ENCODE results near the gene NFIX.
A peak's percentile ranks its signal among the peaks of the same experiment; 100 is the strongest.

NFIX gene

DNA sequence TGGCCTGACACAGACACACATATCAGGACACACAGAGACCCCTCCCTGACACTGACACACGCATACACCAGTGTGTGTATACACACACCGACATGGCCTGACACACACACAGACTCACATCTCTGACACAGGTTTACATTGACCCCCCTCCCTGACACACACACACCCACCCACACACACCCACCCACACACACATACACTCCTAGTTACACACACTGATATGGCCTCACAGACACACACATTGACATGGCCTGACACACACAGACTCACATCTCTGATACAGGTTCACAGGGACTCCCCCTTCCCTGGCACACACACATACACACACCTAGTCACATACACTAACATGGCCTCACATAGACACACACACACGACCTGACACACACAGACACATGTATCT lies 4.4 kb upstream of the NFIX start:
- no peak for DNase-seq

DNA sequence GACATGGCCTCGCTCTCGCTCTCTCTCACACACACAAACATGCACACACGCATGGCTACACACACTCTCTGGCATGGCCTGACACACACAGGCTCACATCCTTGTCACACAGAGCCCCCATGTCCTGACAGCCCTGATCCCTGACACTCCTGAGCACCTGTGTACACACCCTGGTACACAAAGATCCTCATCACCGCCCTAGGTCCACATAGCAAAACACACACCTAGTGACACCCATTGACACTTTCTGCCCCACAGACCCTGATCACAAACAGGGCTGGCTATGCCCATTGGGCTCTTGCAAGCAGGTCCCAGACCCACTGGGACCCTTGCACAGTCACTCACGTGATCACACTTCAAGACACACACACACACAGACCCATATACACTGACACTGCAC lies 4.0 kb upstream of the NFIX start:
- DNase-seq, result no peak

DNA sequence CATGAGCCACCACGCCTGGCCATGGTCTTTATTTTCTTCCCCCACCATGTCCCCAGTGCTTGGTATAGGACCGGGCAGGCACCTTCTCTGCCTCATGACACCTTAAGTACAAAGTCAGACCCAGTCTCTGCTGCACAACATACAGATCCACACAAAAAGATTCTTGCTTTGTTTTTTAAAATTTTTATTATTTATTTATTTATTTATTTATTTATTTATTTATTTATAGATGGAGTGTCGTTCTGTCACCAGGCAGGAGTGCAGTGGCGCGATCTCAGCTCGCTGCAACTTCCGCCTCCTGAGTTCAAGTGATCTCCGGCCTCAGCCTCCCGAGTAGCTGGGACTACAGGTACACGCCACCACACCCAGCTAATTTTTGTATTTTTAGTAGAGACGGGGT lies 2.5 kb upstream of the NFIX start:
- DNase-seq, result no peak

DNA sequence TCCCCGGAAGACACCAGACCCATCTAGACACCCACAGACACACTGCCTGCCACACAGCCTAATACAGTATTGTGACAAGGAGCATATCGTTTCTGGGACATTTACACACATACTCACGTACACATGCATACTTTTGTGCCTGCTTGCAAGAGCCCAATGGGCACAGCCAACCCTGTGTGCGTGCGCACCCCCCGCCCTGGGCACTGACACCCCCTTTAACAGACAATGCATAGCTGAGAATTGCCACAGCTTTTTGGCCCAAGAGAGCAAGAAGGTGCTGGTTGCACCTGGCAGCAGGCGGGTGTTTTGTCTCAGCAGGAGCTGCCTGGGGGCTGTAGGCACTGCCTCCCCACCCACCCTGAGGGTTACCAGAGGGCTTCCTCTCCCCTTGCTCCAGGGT lies 1.7 kb upstream of the NFIX start:
- DNase-seq, result no peak

DNA sequence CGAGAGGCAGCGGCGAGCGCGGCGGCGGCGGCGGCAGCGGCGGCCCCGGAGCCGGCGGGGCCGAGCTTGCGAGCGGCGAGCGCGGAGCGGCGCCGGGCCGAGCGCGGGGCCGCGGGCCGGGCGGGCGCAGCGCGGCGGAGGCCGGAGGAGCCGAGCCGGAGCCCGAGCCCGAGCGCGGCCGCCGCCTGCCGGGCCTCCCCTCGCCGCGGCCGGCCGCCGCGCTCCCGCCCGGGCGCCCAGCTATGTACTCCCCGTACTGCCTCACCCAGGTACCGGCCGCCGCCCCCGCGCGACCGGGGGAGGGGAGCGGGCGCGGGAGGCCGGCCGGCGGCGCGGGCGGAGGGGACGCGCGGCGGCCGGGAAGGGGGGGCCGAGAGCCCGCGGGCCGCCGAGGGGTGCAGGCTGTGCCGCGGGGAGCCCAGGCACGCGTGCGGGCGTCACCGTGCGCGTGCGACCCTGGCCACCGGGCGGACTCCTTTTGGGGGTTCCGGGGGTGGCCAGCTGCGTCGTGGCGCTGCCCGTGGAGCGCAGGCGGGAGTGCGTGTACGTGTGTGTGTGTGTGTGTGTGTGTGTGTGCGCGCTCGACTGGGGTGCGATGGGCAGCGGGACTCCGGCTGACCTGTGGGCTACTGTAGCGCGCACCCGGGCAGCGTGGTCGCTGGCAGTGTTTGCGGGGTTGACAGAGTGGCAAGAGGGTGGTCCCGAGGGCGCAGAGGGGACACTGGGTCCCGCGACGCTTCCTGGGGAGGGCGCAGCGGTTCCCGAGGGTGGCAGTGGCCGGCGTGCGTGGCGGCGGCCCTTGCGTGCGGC lies 526 bp downstream of the NFIX start:
- peak; percentile 18 for DNase-seq

DNA sequence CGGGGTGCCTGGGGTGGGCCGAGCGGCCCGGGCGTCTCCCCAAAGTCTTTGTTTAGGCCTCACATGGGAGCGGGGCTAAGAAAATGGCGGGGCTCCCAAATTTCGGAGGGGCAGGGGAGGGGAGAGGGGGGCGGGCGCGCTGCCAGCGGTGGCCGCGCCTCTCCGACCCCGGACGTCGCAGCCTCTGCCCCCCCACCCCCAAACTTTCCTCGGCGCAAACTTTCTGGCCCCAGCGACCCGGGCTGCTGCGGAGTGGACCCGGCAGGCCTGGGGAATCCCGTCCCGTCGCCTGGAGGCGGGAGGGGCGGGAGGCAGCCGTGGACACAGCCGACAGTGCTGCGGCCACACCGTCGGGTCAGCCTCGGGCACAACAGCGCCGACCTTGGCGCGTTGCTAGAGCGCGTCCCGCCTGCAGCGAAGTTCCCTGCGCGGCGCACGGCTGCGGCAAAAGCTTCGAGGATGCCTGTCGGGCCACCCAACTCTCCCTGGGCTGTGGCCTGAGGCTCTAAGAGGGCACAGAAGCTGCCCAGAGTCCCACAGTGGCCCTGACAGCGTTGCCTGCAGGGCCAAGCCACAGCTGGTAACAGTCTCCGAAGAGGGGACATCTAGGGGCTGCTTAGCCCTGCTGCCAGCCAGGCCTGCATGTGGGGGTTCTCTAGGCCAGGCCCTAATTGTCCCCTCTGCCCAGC lies 1.3 kb downstream of the NFIX start:
- DNase-seq, result peak; percentile 41

DNA sequence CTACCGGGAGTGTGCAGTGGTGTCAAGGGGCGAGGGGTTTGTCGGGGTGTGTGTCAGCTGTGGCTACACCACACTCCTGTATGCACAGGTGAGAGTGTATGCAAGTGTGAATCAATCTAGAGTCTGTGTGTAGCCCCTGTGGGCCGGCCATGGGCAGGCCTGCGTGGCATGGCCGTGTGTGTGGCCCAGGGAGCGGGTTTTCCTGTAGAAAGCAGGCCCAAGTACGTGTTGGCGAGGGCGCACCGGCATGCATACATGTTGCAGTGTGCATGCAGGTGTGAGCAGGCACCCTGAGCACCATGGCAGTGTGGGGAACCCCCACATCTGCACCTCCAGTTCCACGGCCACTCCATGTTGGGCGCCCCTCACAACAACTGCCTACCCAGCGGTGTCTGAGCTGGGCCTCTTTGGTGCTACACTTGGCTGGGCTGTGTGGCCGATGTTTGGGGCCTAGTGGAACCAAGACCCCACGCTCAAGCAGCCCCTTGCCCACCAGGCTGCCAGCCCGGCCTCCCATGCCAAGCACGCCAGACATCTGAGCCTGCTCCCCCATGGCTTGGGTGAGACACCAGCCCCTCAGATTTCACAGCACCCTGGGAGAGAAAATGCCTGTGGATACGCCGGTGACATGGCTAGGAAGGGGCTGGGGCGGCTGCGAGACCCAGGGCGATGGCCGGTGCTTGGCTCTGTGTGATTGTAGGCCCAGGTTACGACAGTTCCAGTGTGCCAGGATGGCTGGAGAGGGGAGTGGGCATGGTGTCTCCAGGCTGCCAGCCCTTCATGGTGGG lies 2.1 kb downstream of the NFIX start:
- no peak for DNase-seq

DNA sequence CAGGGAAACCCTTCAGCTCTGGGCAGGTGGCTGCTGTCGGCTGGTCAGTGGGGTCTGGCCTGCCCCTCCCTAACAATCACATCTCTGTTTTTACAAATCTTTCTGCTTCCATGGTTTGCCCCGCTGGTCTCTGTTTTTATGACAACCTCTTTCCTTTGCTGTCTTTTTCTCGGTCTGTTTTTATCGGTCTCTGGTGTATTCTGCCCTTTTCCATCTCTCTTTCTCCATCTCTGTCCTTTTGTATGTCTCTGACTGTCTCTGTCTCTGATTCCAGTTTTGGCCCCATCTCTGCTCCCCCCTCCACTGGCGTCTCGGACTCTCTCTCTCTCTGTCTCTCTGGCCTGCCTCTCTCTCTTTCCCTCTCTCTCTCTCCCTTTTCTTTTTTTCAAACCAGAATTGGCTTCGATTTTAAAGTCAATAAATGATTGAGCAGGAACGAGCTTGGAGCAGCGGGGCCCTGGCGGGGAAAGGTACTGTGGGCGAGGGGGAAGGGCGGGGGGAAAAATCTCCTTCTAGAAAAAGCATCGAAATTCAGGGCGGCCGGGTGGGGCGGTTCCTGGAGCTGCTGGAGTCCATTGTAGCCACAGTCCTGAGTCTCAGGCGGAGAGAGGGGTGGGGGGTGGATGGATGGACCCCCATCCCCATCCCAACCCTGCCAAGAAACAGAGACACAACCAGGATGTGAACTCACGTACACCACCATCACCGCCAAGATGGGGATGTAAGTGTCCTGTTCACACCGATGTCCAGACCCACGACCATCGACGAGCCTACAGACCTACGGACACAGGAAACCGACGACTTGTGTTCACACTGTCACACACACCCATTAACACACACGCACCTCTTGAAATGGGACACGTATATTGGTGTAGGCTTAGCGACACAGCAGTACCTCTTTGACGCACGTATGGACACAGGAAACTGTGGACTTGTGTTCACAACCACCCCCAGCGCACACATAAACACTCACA lies 3.0 kb downstream of the NFIX start:
- no peak for DNase-seq

DNA sequence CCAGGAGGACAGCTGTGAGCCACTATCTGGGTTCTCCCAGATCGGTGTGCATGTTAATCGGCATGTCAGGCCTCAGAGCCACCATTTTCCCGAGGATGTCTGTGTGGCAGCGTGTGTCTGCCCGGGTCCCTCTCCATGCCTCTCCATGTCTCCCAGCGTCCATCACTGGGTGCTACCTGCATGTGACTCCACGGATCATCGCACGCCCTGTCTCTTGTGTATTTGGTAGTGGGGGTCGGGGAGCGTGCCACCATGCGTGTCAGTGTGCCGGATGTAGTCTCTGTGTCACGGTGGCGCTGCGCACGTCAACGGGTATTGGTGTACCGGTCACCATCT lies 5.9 kb downstream of the NFIX start:
- DNase-seq, result no peak

DNA sequence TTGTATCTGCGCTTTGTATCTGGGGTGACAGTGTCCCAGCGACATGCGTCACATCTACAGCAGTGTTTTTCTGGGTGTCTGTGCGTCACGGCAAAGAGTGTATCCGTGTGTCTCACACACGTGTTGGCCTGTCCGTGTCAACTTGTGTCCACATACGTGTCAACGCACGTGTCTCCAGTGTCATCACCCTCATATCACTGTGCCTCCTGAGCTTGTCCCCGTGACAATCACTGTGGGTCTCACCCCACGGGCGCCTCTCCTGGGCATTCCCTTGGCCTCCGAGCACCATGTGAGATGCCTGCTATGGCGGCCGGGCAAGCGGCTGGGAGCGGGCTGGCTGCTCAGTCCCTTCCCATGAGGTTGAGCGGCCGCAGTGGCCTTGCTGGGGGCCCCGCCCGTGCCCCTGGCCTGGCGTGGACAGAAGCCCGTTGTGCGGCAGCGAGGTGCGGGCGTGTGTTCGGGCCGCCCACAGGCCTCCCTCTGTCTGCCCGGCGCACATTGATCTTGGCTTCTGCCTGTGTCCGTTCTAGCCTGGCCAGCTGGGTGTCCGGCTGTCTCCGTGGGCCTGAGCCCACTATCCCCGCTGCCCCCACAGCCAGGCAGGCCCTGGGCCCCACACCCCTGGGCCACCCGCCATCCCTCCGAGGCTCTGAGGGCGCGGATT lies 6.4 kb downstream of the NFIX start:
- DNase-seq, result no peak

DNA sequence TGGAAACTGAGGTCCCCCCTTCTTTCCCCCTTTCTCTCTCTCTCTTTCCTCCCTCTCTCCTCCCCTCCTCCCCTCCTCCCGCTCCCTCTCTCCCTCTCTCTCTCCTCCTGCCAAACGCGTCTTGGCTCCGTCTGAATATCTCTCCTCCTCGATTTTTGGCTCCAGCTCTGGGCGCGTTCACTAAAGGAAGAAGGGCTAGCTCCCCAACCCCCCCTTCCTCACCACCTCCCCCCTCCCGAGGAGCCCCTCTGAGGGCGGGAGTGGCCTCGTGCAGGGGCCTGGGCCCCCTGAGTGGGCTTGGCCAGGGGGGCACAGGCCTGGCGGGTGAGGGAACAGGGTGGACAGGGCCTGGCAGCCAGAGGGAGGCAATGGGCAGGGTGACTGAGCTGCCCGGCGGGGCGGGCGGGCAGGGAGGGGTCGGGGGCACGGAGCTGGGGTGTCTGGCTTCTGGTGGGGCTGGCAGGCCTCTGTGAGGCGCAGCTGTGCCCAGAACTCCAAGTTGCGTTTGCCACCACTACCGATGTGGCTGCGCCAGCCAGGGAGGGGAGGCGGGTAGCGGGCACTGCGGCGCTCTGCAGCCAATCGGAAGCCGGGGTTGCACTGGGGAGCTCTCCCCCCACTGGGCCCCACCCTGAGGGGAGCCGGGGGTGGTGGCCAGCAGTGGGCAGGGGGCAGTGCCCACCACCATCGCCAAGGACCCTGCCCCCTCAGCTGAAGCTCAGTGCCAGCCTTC lies 7.1 kb downstream of the NFIX start:
- no peak for DNase-seq

DNA sequence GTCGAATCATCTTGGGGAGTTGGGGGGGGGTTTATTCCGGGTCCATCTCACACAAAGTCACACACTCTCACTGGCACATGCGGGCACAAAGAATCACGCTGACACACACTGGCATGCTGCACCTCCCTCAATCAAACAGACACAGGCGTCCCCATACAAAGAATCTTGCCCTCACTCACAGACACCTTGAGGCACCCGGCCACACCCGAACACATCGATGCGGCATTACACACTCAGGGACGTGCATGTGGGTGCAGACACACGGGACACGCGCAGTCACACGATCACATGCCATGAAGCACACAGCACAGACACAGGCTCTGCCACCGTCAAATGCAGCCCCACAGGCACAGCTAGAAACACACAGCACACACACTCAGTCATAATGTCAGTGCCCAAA lies 7.8 kb downstream of the NFIX start:
- no peak for DNase-seq

DNA sequence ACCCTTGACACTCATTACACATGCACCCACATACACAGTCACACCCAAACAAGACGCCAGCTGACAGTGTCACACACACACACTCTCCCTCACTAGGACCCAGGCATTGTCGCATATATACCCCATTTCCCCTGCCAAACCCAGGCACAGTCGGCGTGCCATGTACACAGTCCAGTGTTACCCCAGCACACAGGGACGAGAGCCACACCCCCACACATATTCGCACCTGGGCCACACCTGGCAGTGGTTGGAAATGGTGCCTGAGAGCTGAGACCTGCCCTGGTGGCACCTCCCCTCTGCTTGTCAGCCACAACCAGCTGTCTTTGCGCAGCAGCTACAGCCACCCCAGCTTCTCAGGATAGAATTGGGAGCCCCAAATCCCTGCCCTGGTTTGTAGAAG lies 9.0 kb downstream of the NFIX start:
- DNase-seq, result no peak

DNA sequence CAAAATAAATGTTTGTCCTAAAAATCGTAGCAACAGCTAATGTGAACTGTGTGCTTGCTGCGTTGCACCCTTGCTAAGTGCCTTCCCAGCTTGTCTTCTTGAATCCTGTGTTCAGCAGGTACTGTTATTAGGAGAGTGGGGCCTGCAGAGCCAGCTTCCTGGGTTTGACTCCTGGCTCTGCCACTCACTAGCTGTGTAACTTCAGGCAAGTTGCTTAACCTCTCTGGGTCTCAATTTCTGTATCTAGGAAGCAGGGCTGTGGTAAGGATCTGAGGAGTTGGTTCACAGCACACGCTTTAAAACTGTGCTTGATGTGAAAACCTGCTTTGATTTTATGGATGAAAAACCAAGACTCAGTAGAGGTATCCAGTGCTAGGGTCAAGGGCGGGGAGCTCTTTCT lies 10.0 kb downstream of the NFIX start:
- DNase-seq, result no peak

DNA sequence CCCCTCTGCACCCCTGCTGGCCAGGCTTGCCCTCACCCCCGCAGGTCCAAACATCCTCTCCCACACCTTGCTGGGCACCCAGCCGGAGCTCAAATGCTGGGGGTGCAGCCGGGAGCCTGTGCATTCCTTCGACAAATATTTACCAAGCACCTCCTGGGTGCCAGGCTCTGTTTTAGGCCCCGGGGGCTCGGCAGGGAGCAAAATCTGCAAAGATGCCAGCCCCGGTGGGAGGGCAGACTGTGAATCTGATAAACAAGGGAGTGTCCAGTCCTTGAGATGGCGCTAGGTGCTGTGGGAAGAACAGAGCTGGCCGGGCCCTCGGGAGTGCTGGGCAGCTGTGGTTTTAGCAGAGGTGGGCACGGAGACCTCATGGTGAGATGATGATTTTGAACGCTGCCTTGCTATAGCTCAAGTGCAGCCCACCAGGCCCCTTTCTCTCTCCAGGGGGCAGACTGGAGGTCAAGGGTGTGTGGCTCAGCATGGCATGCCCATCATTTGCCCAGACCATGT lies 10.6 kb downstream of the NFIX start:
- DNase-seq, result no peak

DNA sequence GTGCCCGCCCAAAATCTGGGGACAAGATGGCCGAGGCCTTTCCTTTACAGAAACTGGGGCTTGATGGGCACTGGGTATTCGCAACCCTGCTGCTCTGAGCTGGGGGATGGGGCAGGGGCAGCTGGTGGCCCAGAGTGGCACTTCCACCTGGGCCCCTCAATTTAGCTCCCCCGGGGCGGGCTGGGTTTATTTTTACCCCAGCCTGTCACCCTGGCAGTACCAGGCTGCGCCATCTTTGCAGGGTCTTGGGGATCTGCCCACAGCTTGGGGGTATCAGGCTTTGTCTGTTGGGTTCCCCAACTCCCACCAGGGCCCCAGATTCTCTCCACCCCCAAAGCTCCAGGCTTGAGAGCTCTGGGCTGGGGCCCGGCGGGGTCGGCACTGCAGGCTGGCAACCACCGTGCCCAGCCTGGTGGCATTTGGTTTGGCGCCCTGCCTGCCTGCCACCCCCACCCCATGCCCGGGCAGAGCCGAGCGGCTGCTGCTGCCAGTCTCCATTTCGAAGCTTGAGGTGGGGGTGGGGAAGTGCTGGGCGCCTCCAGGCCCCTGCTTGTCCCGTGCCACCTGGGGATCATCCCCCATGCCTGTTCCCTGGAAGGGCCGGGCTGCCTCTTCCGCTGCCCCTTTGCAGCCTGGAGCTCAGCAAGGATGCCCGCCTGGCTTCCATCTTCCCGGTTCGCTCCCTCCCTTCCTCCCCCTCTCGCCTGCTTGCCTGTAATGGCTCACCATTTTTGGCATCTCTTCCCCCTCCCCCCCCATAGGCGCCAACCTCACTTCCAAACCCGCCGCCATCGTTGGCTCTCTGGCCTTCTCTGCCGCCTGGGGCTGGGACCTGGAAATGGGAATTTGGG lies 11.4 kb downstream of the NFIX start:
- no peak for DNase-seq

DNA sequence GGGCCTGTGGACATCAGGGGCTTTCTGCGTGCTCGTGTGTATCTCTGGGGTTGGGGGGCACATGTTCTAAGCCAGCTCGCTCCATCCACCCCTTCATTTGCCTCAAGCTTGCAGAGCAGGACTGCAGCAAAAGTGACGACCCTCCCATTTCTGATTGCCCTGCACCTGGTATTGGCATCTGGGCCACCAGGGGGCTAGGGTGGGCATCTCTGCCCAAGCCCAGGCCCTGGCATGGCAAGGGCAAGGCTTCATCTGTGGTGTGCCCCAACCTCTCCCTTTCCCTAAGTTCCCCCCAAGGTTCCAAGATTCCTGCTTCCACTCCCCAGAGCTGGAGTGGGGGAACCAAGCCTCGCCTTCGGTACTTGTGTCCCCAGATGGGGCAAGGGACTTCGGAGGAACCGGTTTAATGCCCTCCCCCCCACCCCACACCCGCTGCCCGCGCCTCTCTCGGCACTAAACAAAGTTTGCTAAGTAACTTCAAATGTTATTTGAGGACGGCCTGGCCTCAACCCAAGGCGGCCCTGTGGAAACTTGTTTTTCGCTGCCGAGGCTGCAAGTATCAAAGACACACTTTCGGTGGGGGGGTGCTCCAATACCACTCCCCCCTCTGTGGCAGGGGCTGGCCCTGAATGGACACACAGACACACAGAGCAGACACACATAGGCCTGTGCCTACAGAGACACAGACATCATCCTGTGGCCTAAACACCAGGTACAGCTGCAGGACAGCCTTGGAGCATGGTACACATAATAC lies 12.2 kb downstream of the NFIX start:
- no peak for DNase-seq

DNA sequence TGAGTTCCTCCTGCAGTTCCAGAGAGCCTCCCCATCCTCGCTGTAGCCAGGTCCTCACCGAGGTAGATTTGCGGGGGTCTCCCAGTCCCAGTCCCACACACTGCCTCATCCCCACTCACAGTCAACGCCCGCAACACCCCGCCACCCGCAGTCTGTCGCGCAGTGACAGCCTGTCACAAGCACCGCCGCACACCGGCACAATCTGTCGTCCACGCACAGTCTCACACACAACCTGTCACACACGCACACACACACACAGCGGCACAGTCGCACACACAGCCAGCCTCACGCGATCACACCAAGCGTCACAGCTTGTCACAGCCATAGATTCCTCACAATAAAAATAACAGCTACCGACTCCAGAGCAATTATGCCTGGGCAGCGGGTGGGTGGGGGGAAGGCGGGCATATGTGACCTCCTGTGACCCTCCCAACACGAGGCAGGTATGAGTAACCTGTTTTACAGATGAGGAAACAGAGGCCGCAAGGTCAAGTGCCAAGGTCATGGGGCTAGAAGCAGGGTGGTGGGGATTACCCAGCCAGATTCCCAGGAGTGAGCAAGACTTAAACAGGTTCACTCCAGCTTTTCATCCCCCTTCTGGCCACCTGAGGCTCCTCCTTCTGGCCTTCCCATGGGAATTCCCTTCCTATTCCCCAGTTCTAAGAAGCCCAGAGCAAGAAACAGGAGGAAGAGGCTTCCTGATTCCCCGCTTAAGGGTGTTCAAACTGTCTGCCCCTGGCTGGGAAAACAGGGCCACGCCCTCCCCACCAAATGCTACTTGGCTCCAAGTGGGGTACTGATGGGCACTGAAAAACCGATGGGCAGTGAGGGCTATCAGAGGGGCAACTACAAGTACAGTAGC lies 13.9 kb downstream of the NFIX start:
- no peak for DNase-seq

All from OCI-M1 (cell line).